Fibroblast of pulmonary artery (primary cell): ENCODE data around the gene BBX.

ENCODE experiments used
- DNase-seq: peaks from one replicate; pipeline ENCODE4 v3.0.0-alpha.2; 2010; ENCODE audit warnings: low read depth
- H3K4me3 ChIP-seq: replicated peaks from 2 replicates; pipeline ENCODE4 v1.5.1; 2011; ENCODE audit warnings: low read depth, mild to moderate bottlenecking, control low read depth, low read length, moderate library complexity
- TF ChIP-seq, protein P1 (sequence below): IDR thresholded peaks from 2 replicates; pipeline ENCODE4 v1.5.1; 2011; ENCODE audit warnings: mild to moderate bottlenecking, control low read depth, low read length, inconsistent platforms; ENCODE audit errors: missing control alignments

Gene BBX

DNA sequence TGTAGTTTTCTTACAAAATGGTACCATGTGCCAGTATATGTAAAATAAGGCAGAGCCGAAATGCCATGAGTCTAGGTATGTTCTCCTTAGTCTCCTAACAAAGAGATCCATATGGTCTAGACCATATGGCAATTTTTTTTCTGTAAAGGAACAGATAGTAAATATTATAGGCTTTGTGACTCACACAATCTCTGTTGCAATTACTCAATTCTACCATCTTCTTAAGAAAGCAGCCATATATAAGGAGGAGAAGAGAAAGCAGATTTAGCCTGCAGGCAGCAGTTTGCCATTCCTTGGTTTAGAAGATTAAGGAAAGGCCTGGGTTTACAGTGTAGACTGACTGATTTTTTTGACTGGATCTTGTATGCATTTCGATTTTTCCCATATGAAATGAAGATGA is 16.3 kb upstream of the BBX start:
- no peak overlapping the region for H3K4me3 ChIP-seq
- TF ChIP-seq, protein P1, sequence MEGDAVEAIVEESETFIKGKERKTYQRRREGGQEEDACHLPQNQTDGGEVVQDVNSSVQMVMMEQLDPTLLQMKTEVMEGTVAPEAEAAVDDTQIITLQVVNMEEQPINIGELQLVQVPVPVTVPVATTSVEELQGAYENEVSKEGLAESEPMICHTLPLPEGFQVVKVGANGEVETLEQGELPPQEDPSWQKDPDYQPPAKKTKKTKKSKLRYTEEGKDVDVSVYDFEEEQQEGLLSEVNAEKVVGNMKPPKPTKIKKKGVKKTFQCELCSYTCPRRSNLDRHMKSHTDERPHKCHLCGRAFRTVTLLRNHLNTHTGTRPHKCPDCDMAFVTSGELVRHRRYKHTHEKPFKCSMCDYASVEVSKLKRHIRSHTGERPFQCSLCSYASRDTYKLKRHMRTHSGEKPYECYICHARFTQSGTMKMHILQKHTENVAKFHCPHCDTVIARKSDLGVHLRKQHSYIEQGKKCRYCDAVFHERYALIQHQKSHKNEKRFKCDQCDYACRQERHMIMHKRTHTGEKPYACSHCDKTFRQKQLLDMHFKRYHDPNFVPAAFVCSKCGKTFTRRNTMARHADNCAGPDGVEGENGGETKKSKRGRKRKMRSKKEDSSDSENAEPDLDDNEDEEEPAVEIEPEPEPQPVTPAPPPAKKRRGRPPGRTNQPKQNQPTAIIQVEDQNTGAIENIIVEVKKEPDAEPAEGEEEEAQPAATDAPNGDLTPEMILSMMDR = no peak
- no peak for DNase-seq

GRCh38 chr3:107508331-107508730 is 14.4 kb upstream of the BBX start:
- TF ChIP-seq, protein P1 = no peak
- H3K4me3 ChIP-seq = no peak overlapping the region
- DNase-seq = no peak

DNA sequence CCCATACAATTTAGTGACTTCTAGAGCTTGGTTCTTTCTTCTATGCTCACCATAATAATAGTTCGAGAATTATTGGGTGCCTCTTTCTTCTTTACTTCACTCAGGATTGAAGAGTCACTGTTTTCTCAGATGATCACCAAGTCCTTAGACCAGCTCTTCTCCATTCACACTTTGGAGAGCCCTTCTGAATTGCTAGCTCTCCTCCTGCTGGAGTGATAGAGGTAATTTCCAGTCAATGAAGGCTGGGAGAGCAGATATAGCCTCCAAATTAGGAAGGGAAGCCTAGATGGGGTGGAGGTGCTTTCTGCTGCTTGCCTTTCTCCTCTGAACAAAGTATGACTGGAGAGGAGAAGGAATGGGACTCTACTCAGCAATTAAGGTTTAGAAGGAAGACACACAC is 10.7 kb upstream of the BBX start:
- no peak overlapping the region for H3K4me3 ChIP-seq
- no peak for DNase-seq
- TF ChIP-seq, protein P1 = peak; percentile 3

DNA sequence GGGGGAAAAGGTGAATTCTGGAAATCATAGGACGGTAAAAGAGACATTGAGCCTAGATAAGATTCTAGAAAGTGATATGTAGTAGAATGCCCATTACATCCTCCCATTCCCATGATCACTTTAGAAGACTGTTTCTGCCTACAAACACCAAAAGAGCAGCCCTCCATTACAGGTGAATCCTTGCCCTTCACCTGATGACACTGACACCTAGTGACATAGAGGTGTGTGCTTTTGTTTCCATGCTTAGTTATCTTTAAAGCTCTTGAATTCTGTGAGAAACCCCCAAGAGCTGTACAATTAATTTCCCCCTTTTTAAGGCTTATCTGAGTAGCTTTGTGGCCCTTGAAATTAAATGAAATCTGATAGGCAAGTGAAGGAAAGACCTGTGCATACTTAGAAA is 8.3 kb upstream of the BBX start:
- TF ChIP-seq, protein P1 = no peak
- DNase-seq = no peak
- no peak overlapping the region for H3K4me3 ChIP-seq

- no peak for DNase-seq
- TF ChIP-seq, protein P1 = no peak
- H3K4me3 ChIP-seq = no peak overlapping the region
Observed at GRCh38 chr3:107516475-107516874, 6.3 kb upstream of the BBX start.

DNA sequence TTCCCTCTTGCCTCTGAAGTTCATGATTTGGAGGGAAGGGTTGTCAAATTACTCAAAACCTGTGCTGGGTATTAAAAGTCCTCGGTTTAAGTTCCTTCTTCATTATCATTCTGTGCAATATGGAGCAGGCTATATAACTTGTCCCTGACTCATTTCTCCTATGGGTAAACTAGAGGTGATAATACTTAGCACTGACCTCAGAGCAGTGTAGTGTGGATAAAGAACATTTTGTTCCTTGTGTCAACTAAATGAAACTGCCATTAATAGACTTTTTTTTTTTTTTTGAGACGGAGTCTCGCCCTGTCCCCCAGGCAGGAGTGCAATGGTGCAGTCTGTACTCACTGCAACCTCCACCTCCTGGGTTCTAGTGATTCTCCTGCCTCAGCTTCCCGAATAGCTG is 2.2 kb upstream of the BBX start:
- H3K4me3 ChIP-seq = no peak overlapping the region

GRCh38 chr3:107521469-107522059 is 1.2 kb upstream of the BBX start:
- TF ChIP-seq, protein P1 = no peak
- DNase-seq = no peak
- no peak overlapping the region for H3K4me3 ChIP-seq

More for the DNA sequence above, 2.2 kb upstream of the BBX start:
- DNase-seq = no peak
- TF ChIP-seq, protein P1 = no peak
